NCI-H69 (cell line): ENCODE data around the gene TMEM238.
"Not testable (repeated sequence)": the region's sequence is repeated elsewhere in the genome, so short reads cannot be mapped to it uniquely, and the experiment has no call there.

Experiments used
- DNase-seq: peaks from one replicate; lab custom pipeline; 2025; lab: John Stamatoyannopoulos, UW

TMEM238 gene

GRCh38 chr19:55384131-55384919 lies at the start of gene TMEM238:
Gene TMEM238, minus strand, starts transcription at chr19:55384292. Its CDS starts 33 bp downstream, at chr19:55384259.
- peak; percentile 80 for DNase-seq

- DNase-seq = no peak
Observed at GRCh38 chr19:55433292-55433691, 49.2 kb upstream of the TMEM238 start.

GRCh38 chr19:55432241-55432959 lies 48.3 kb upstream of the TMEM238 start:
- DNase-seq = no peak

GRCh38 chr19:55431183-55431582 lies 47.1 kb upstream of the TMEM238 start:
- no peak for DNase-seq

GRCh38 chr19:55426042-55426441 lies 42.0 kb upstream of the TMEM238 start:
- no peak for DNase-seq

GRCh38 chr19:55424518-55424917 lies 40.4 kb upstream of the TMEM238 start:
- no peak for DNase-seq

GRCh38 chr19:55423225-55424005 lies 39.3 kb upstream of the TMEM238 start:
- DNase-seq = peak; percentile 31

- DNase-seq = not testable (repeated sequence)
Observed at GRCh38 chr19:55421281-55421680, 37.2 kb upstream of the TMEM238 start.

- no peak for DNase-seq
Observed at GRCh38 chr19:55419624-55420236, 35.6 kb upstream of the TMEM238 start.

GRCh38 chr19:55419103-55419502 lies 35.0 kb upstream of the TMEM238 start:
- DNase-seq = no peak

- peak; percentile 87 for DNase-seq
Observed at GRCh38 chr19:55418185-55418584, 34.1 kb upstream of the TMEM238 start.

- DNase-seq = no peak
Observed at GRCh38 chr19:55410168-55410567, 26.1 kb upstream of the TMEM238 start.

- not testable (repeated sequence) for DNase-seq
Observed at GRCh38 chr19:55409179-55409578, 25.1 kb upstream of the TMEM238 start.

- DNase-seq = no peak
Observed at GRCh38 chr19:55408533-55408872, 24.4 kb upstream of the TMEM238 start.

GRCh38 chr19:55407800-55408532 lies 23.9 kb upstream of the TMEM238 start:
- DNase-seq = peak; percentile 100

- not testable (repeated sequence) for DNase-seq
Observed at GRCh38 chr19:55407550-55407799, 23.4 kb upstream of the TMEM238 start, which contains the start of gene UBE2S. Gene UBE2S, minus strand, starts transcription at chr19:55407788. Its CDS starts 199 bp downstream, at chr19:55407589.

- DNase-seq = peak; percentile 62
Observed at GRCh38 chr19:55406826-55407549, 22.9 kb upstream of the TMEM238 start.

GRCh38 chr19:55406091-55406825 lies 22.2 kb upstream of the TMEM238 start:
- DNase-seq = no peak

- no peak for DNase-seq
Observed at GRCh38 chr19:55405638-55406037, 21.5 kb upstream of the TMEM238 start.

GRCh38 chr19:55402509-55402908 lies 18.4 kb upstream of the TMEM238 start:
- no peak for DNase-seq
